ENCODE measurements around the gene FARP2. TPM values are rescaled to one million over a fixed set of nuclear protein-coding genes. Genes with fewer than 3 reads are reported as not detected.

Gene FARP2
- total and polyA plus RNA-seq, 2 of the 13 experiments (the other 11 are each of a cell fraction or from before 2014, with no cell fraction given): 28.0 to 45.4 TPM

GRCh38 chr2:241507430-241508239 is 151.6 kb downstream of the FARP2 start (continued):
- TF ChIP-seq, protein P1, sequence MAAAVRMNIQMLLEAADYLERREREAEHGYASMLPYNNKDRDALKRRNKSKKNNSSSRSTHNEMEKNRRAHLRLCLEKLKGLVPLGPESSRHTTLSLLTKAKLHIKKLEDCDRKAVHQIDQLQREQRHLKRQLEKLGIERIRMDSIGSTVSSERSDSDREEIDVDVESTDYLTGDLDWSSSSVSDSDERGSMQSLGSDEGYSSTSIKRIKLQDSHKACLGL (CRISPR knock-in tag; IDR thresholded peaks at IDR 0.05): peak; percentile 70; the same call in 1 of the 2 replicates
- TF ChIP-seq NAIF1 (CRISPR knock-in tag; IDR thresholded peaks at IDR 0.05; ENCODE audit: borderline replicate concordance) (peak; percentile 22; the same call in 1 of the 2 replicates), PHF8 (CRISPR knock-in tag; IDR thresholded peaks at IDR 0.05) (no peak; the same call in none of the 2 replicates), NR0B2 (CRISPR knock-in tag; IDR thresholded peaks at IDR 0.05) (0 out of 2 replicates have a peak, but pooled peaks have one; percentile 48), ZNF713 (CRISPR knock-in tag; IDR thresholded peaks at IDR 0.05) (0 out of 2 replicates have a peak, but pooled peaks have one; percentile 73), SALL1 (CRISPR knock-in tag; IDR thresholded peaks at IDR 0.05) (peak; percentile 56; the same call in 1 of the 2 replicates), RXRB (CRISPR knock-in tag; IDR thresholded peaks at IDR 0.05; ENCODE audit: borderline replicate concordance) (no peak), RAD21 (CRISPR knock-in tag; IDR thresholded peaks at IDR 0.05) (peak; percentile 72), ATF1 (CRISPR knock-in tag; IDR thresholded peaks at IDR 0.05) (no peak), ZNF576 (CRISPR knock-in tag; IDR thresholded peaks at IDR 0.05) (0 out of 2 replicates have a peak, but pooled peaks have one; percentile 43), ZNF451 (CRISPR knock-in tag; IDR thresholded peaks at IDR 0.05) (no peak), ZNF670 (CRISPR knock-in tag; IDR thresholded peaks at IDR 0.05; ENCODE audit: borderline replicate concordance) (0 out of 2 replicates have a peak, but pooled peaks have one; percentile 46), PBX2 (CRISPR knock-in tag; IDR thresholded peaks at IDR 0.05) (no peak), MIXL1 (CRISPR knock-in tag; IDR thresholded peaks at IDR 0.05) (no peak)
- TF ChIP-seq, protein P2, sequence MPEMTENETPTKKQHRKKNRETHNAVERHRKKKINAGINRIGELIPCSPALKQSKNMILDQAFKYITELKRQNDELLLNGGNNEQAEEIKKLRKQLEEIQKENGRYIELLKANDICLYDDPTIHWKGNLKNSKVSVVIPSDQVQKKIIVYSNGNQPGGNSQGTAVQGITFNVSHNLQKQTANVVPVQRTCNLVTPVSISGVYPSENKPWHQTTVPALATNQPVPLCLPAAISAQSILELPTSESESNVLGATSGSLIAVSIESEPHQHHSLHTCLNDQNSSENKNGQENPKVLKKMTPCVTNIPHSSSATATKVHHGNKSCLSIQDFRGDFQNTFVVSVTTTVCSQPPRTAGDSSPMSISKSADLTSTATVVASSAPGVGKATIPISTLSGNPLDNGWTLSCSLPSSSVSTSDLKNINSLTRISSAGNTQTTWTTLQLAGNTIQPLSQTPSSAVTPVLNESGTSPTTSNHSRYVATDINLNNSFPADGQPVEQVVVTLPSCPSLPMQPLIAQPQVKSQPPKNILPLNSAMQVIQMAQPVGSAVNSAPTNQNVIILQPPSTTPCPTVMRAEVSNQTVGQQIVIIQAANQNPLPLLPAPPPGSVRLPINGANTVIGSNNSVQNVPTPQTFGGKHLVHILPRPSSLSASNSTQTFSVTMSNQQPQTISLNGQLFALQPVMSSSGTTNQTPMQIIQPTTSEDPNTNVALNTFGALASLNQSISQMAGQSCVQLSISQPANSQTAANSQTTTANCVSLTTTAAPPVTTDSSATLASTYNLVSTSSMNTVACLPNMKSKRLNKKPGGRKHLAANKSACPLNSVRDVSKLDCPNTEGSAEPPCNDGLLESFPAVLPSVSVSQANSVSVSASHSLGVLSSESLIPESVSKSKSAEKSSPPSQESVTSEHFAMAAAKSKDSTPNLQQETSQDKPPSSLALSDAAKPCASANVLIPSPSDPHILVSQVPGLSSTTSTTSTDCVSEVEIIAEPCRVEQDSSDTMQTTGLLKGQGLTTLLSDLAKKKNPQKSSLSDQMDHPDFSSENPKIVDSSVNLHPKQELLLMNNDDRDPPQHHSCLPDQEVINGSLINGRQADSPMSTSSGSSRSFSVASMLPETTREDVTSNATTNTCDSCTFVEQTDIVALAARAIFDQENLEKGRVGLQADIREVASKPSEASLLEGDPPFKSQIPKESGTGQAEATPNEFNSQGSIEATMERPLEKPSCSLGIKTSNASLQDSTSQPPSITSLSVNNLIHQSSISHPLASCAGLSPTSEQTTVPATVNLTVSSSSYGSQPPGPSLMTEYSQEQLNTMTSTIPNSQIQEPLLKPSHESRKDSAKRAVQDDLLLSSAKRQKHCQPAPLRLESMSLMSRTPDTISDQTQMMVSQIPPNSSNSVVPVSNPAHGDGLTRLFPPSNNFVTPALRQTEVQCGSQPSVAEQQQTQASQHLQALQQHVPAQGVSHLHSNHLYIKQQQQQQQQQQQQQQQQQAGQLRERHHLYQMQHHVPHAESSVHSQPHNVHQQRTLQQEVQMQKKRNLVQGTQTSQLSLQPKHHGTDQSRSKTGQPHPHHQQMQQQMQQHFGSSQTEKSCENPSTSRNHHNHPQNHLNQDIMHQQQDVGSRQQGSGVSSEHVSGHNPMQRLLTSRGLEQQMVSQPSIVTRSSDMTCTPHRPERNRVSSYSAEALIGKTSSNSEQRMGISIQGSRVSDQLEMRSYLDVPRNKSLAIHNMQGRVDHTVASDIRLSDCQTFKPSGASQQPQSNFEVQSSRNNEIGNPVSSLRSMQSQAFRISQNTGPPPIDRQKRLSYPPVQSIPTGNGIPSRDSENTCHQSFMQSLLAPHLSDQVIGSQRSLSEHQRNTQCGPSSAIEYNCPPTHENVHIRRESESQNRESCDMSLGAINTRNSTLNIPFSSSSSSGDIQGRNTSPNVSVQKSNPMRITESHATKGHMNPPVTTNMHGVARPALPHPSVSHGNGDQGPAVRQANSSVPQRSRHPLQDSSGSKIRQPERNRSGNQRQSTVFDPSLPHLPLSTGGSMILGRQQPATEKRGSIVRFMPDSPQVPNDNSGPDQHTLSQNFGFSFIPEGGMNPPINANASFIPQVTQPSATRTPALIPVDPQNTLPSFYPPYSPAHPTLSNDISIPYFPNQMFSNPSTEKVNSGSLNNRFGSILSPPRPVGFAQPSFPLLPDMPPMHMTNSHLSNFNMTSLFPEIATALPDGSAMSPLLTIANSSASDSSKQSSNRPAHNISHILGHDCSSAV (CRISPR knock-in tag; IDR thresholded peaks at IDR 0.05; ENCODE audit: borderline replicate concordance): no peak; the same call in 1 of the 2 replicates
- TF ChIP-seq, protein P3, sequence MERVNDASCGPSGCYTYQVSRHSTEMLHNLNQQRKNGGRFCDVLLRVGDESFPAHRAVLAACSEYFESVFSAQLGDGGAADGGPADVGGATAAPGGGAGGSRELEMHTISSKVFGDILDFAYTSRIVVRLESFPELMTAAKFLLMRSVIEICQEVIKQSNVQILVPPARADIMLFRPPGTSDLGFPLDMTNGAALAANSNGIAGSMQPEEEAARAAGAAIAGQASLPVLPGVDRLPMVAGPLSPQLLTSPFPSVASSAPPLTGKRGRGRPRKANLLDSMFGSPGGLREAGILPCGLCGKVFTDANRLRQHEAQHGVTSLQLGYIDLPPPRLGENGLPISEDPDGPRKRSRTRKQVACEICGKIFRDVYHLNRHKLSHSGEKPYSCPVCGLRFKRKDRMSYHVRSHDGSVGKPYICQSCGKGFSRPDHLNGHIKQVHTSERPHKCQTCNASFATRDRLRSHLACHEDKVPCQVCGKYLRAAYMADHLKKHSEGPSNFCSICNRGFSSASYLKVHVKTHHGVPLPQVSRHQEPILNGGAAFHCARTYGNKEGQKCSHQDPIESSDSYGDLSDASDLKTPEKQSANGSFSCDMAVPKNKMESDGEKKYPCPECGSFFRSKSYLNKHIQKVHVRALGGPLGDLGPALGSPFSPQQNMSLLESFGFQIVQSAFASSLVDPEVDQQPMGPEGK (CRISPR knock-in tag; IDR thresholded peaks at IDR 0.05): peak; percentile 86; the same call in 1 of the 2 replicates

All from HepG2 (cell line).